COLO668 (cell line): Measurements from ENCODE around the gene CACNA1C.

Source experiments
- DNase-seq: peaks from one replicate; lab custom pipeline; 2025; ENCODE audit not compliant: unreplicated experiment; lab: John Stamatoyannopoulos, UW

Gene CACNA1C

GRCh38 chr12:2354151-2354991 lies 301.6 kb downstream of the CACNA1C start:
- DNase-seq = no peak

GRCh38 chr12:2355198-2355597 lies 302.4 kb downstream of the CACNA1C start:
- DNase-seq = no peak

GRCh38 chr12:2355604-2356003 lies 302.8 kb downstream of the CACNA1C start:
- no peak for DNase-seq

- no peak for DNase-seq
Measured at GRCh38 chr12:2356601-2357125, 303.9 kb downstream of the CACNA1C start.

GRCh38 chr12:2358986-2359658 lies 306.3 kb downstream of the CACNA1C start:
- DNase-seq = no peak

GRCh38 chr12:2359725-2360629 lies 307.2 kb downstream of the CACNA1C start:
- DNase-seq = no peak

GRCh38 chr12:2360630-2361170 lies 307.9 kb downstream of the CACNA1C start:
- no peak for DNase-seq

- DNase-seq = no peak
Measured at GRCh38 chr12:2363836-2364609, 311.2 kb downstream of the CACNA1C start.

GRCh38 chr12:2364631-2365051 lies 311.9 kb downstream of the CACNA1C start:
- no peak for DNase-seq

GRCh38 chr12:2366711-2367110 lies 313.9 kb downstream of the CACNA1C start:
- DNase-seq = no peak

- DNase-seq = no peak
Measured at GRCh38 chr12:2372178-2372577, 319.4 kb downstream of the CACNA1C start.

- DNase-seq = no peak
Measured at GRCh38 chr12:2372735-2373134, 319.9 kb downstream of the CACNA1C start.

- no peak for DNase-seq
Measured at GRCh38 chr12:2373307-2373706, 320.5 kb downstream of the CACNA1C start.

- no peak for DNase-seq
Measured at GRCh38 chr12:2374092-2374906, 321.5 kb downstream of the CACNA1C start.

- DNase-seq = no peak
Measured at GRCh38 chr12:2375871-2376270, 323.1 kb downstream of the CACNA1C start.

GRCh38 chr12:2376908-2377657 lies 324.3 kb downstream of the CACNA1C start:
- DNase-seq = no peak

GRCh38 chr12:2378835-2379330 lies 326.1 kb downstream of the CACNA1C start:
- DNase-seq = no peak

- DNase-seq = no peak
Measured at GRCh38 chr12:2380946-2381345, 328.2 kb downstream of the CACNA1C start.
